Thymus (tissue), 11 donors: ENCODE data around the gene GATB. TPM values are rescaled to one million over a fixed set of nuclear protein-coding genes. Genes with fewer than 3 reads are reported as not detected.

Experiments
- DNase-seq, 9 donors: peaks; one replicate each; pipeline ENCODE4 v3.0.0-alpha.2; 2013; ENCODE audit warnings: low spot score in 9 of 9, low read depth in 6 of 9, missing footprints in 1 of 9
- H3K27ac ChIP-seq, 2 donors: one replicate each; pipeline ENCODE4 v1.5.1; 2013; ENCODE audit warnings: control low read depth in 1 of 2, low read depth in 1 of 2, low read length in 1 of 2, mild to moderate bottlenecking in 1 of 2, moderate library complexity in 1 of 2
- H3K27me3 ChIP-seq, 2 donors: one replicate each; pipeline ENCODE4 v1.5.1; 2013; ENCODE audit warnings: low read length in 1 of 2; ENCODE audit not compliant: control insufficient read depth in 2 of 2, insufficient read depth in 1 of 2
- H3K36me3 ChIP-seq, 2 donors: one replicate each; pipeline ENCODE4 v1.5.1; 2013; ENCODE audit warnings: low read length in 1 of 2, mild to moderate bottlenecking in 1 of 2, moderate library complexity in 1 of 2; ENCODE audit not compliant: control insufficient read depth in 2 of 2, insufficient read depth in 2 of 2
- H3K4me1 ChIP-seq, 2 donors: one replicate each; pipeline ENCODE4 v1.5.1; 2013; ENCODE audit warnings: low read length in 2 of 2; ENCODE audit not compliant: control insufficient read depth in 2 of 2, insufficient read depth in 2 of 2
- H3K4me3 ChIP-seq, 2 donors: one replicate each; pipeline ENCODE4 v1.5.1; 2013; ENCODE audit warnings: low read length in 2 of 2, control low read depth in 1 of 2, mild to moderate bottlenecking in 1 of 2
- H3K9me3 ChIP-seq, 2 donors: one replicate each; pipeline ENCODE4 v1.5.1; 2013; ENCODE audit warnings: low read length in 1 of 2, mild to moderate bottlenecking in 1 of 2; ENCODE audit not compliant: control insufficient read depth in 2 of 2, insufficient read depth in 1 of 2
- WGBS: extraction: QIAGEN DNeasy Blood & Tissue Kit; methylation state at CpG from one replicate; pipeline ENCODE4 v1.1.7; 2013; 5-methylcytosine and 5-hydroxymethylcytosine counted together
- polyA plus RNA-seq: library from polyadenylated mRNA; stranded (reverse); fragments of 200-250 nt; gene quantifications from one replicate; pipeline ENCODE4 v1.2.3, GENCODE V29; 2013
- total RNA-seq: library from RNA; stranded (reverse); fragments of 120-200 nt; gene quantifications from one replicate; pipeline ENCODE4 v1.2.4, GENCODE V29; 2013
- donor health status: healthy.

The GATB gene
- total and polyA plus RNA-seq, 2 donors = 14.5 to 17.6 TPM

GRCh38 chr4:151668689-151669402 lies 92.0 kb downstream of the GATB start:
- peak overlapping the region in 1 of 2 donors; percentile 35 for H3K27ac ChIP-seq
- H3K27me3 ChIP-seq = no peaks in the 10 kb centered on the region
- DNase-seq = no peak
- WGBS = 96% methylated on average over 4 of the region's 4 CpGs
- H3K9me3 ChIP-seq = no peaks in the 10 kb centered on the region
- H3K36me3 ChIP-seq = no peaks in the 10 kb centered on the region
- H3K4me3 ChIP-seq = no peak overlapping the region
- H3K4me1 ChIP-seq = peaks cover 0 to 18% of the 10 kb centered on the region in 2 donors

- Histone ChIP-seq H3K4me1 (peaks cover 0 to 15% of the 10 kb centered on the region in 2 donors), H3K9me3 (no peaks in the 10 kb centered on the region), H3K27me3 (no peaks in the 10 kb centered on the region), H3K27ac (peak overlapping the region in 1 of 2 donors; percentile 19), H3K36me3 (no peaks in the 10 kb centered on the region), H3K4me3 (no peak overlapping the region)
- DNase-seq = no peak
- 96% methylated on average over 4 of the region's 4 CpGs for WGBS
These were observed 93.1 kb downstream of the GATB start for GRCh38 chr4:151667666-151668065.

- Histone ChIP-seq H3K4me3 (no peak overlapping the region), H3K9me3 (no peaks in the 10 kb centered on the region), H3K27me3 (no peaks in the 10 kb centered on the region), H3K36me3 (no peaks in the 10 kb centered on the region), H3K27ac (no peak overlapping the region), H3K4me1 (peaks cover 0 to 9% of the 10 kb centered on the region in 2 donors)
- DNase-seq = peak in 4 of 9 donors; percentile 7 to 62 (median 24)
- WGBS = 54% methylated on average over 3 of the region's 3 CpGs
These were observed 93.8 kb downstream of the GATB start for GRCh38 chr4:151667048-151667447.

GRCh38 chr4:151666501-151666900 lies 94.3 kb downstream of the GATB start:
- Histone ChIP-seq H3K4me1 (peaks cover 0 to 6% of the 10 kb centered on the region in 2 donors), H3K27me3 (no peaks in the 10 kb centered on the region), H3K36me3 (no peaks in the 10 kb centered on the region), H3K27ac (no peak overlapping the region), H3K4me3 (no peak overlapping the region), H3K9me3 (no peaks in the 10 kb centered on the region)
- WGBS = 90% methylated on average over 5 of the region's 5 CpGs
- DNase-seq = no peak

- 98% methylated on average over 9 of the region's 9 CpGs for WGBS
- H3K27ac ChIP-seq = no peak overlapping the region
- DNase-seq = no peak
- H3K36me3 ChIP-seq = no peaks in the 10 kb centered on the region
- H3K4me3 ChIP-seq = no peak overlapping the region
- H3K27me3 ChIP-seq = no peaks in the 10 kb centered on the region
- peaks cover 0 to 6% of the 10 kb centered on the region in 2 donors for H3K4me1 ChIP-seq
- no peaks in the 10 kb centered on the region for H3K9me3 ChIP-seq
These were observed 95.1 kb downstream of the GATB start for GRCh38 chr4:151665785-151666127.

GRCh38 chr4:151665022-151665784 lies 95.6 kb downstream of the GATB start:
- Histone ChIP-seq H3K9me3 (no peaks in the 10 kb centered on the region), H3K36me3 (no peaks in the 10 kb centered on the region), H3K4me1 (peaks cover 0 to 6% of the 10 kb centered on the region in 2 donors), H3K27me3 (no peaks in the 10 kb centered on the region), H3K27ac (no peak overlapping the region), H3K4me3 (no peak overlapping the region)
- 97% methylated on average over 12 of the region's 12 CpGs for WGBS
- DNase-seq = no peak

GRCh38 chr4:151664289-151664688 lies 96.5 kb downstream of the GATB start:
- Histone ChIP-seq H3K27ac (no peak overlapping the region), H3K4me3 (no peak overlapping the region), H3K9me3 (no peaks in the 10 kb centered on the region), H3K36me3 (no peaks in the 10 kb centered on the region), H3K27me3 (no peaks in the 10 kb centered on the region), H3K4me1 (peaks cover 2 to 14% of the 10 kb centered on the region in 2 donors)
- WGBS = 97% methylated on average over 2 of the region's 2 CpGs
- no peak for DNase-seq

- H3K9me3 ChIP-seq = no peaks in the 10 kb centered on the region
- H3K4me3 ChIP-seq = no peak overlapping the region
- no peaks in the 10 kb centered on the region for H3K27me3 ChIP-seq
- H3K4me1 ChIP-seq = peaks cover 7 to 21% of the 10 kb centered on the region in 2 donors
- WGBS = 96% methylated on average over 7 of the region's 7 CpGs
- no peaks in the 10 kb centered on the region for H3K36me3 ChIP-seq
- no peak overlapping the region for H3K27ac ChIP-seq
- DNase-seq = no peak
These were observed 97.7 kb downstream of the GATB start for GRCh38 chr4:151663109-151663508.

- no peak for DNase-seq
- Histone ChIP-seq H3K4me3 (no peak overlapping the region), H3K27ac (no peak overlapping the region), H3K27me3 (no peaks in the 10 kb centered on the region), H3K9me3 (no peaks in the 10 kb centered on the region), H3K4me1 (peaks cover 7 to 21% of the 10 kb centered on the region in 2 donors), H3K36me3 (no peaks in the 10 kb centered on the region)
- 91% methylated on average over 7 of the region's 7 CpGs for WGBS
These were observed 98.9 kb downstream of the GATB start for GRCh38 chr4:151661873-151662272.
